AG04449 (cell line): ENCODE results near the gene RILP.

Experiments
- CTCF ChIA-PET: fragments of 350-600 bp; formaldehyde crosslinking; extraction: SDS; loops from one replicate; lab custom pipeline; 2021; ENCODE audit warnings: antibody characterized with exemption; lab: Yijun Ruan, JAX
- POLR2A ChIA-PET: fragments of 400-600, 350-600 bp; formaldehyde crosslinking; extraction: SDS; loops from one replicate; lab custom pipeline; 2020; ENCODE audit warnings: antibody characterized with exemption, inconsistent platforms; lab: Yijun Ruan, JAX
- DNase-seq: peaks from one replicate; pipeline ENCODE4 v3.0.0-alpha.2; 2010; ENCODE audit warnings: low read depth, low spot score
- H3K4me3 ChIP-seq: 2 replicates; pipeline ENCODE4 v1.5.1; 2011; ENCODE audit warnings: low read depth, mild to moderate bottlenecking, control low read depth, low read length
- TF ChIP-seq, protein P1 (sequence below): IDR thresholded peaks from one replicate; pipeline ENCODE4 v1.5.1; 2011; ENCODE audit warnings: mild to moderate bottlenecking, moderate library complexity, low read length, control low read depth, inconsistent platforms; ENCODE audit not compliant: insufficient read depth; ENCODE audit errors: missing control alignments

The RILP gene

DNA sequence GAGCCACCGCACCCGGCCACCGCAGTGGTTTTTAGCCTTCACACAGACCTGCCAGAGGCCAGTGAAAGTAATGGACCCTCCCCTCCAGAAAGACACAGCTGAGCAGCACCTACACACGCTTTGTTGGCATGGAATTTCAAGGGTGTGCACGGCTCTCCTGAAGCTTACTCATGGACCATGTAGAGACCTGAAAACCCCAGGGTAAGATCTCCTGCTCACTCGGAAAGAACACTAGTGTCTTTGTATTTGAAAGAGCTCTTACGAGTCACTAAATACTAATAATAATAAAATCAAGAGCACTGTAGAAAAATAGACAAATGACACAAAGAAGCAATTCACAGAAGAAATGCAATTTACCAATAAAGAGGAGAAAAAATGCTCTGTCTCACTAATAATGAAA is 41.0 kb downstream of the RILP start:
- ChIA-PET CTCF (interaction anchor here (2.0 kb wide), 1 partner anchor 21 kb away, joined by 5 read pairs; no protein-coding TSS in a partner anchor), POLR2A (no interaction called here)
- TF ChIP-seq, protein P1, sequence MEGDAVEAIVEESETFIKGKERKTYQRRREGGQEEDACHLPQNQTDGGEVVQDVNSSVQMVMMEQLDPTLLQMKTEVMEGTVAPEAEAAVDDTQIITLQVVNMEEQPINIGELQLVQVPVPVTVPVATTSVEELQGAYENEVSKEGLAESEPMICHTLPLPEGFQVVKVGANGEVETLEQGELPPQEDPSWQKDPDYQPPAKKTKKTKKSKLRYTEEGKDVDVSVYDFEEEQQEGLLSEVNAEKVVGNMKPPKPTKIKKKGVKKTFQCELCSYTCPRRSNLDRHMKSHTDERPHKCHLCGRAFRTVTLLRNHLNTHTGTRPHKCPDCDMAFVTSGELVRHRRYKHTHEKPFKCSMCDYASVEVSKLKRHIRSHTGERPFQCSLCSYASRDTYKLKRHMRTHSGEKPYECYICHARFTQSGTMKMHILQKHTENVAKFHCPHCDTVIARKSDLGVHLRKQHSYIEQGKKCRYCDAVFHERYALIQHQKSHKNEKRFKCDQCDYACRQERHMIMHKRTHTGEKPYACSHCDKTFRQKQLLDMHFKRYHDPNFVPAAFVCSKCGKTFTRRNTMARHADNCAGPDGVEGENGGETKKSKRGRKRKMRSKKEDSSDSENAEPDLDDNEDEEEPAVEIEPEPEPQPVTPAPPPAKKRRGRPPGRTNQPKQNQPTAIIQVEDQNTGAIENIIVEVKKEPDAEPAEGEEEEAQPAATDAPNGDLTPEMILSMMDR, result no peak
- no peak for DNase-seq
- H3K4me3 ChIP-seq, result no peak overlapping the region

DNA sequence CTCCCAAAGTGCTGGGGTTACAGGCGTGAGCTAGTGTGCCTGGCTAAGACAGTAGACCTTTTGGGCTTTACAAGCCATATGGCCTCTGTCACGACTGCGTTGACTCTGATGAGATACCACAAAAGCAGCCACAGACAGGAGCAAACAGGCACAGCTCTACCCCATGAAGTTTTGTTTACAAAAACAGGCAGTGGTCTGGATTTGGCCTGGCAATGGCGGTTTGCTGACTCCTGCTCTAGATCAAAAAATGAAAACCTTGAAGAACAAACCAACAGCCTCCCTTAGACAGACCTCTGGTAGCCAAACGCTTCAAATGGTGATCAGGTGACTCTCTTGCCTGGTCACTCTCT is 41.7 kb downstream of the RILP start:
- ChIA-PET CTCF (interaction anchor here (1.0 to 2.0 kb wide), 4 partner anchors 8 to 41 kb away, joined by 3 to 5 read pairs (median 4); partner anchors contain the start of gene RILP), POLR2A (no interaction called here)
- TF ChIP-seq, protein P1, result no peak
- DNase-seq, result no peak
- no peak overlapping the region for H3K4me3 ChIP-seq

DNA sequence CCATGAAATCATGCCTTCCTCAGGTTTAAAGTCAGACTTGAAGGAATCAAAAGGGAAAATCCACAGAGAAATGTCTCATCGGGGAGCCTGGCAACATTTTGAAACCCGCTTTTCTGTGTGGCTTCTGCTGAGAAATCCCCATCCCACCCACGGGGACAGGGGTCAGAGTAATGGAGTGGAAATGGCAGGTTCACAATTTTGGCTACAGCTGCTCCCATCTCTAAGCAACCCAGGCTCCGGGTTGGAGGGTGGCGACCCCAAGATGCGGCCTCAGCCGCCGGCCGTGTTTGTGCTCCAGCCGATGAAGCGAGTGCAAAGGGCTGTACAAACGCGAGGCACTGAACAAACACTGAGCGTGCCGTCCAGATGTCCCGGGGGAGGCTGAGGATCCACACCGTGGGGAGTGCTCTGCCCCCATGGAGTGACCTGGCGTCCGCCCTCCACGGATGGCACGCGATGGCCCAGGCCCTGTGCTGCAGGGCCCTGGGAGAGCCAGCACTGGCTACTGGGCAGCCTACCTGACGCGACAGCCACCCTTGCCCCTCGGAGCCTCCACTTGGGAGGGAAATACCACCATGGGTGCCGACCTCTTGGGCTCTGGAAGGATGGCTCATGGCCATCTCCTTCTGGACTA is 43.2 kb downstream of the RILP start:
- ChIA-PET CTCF (interaction anchor here (1.2 to 2.0 kb wide), 3 partner anchors 9 to 42 kb away, joined by 3 to 5 read pairs (median 5); partner anchors contain the start of gene RILP), POLR2A (no interaction called here)
- H3K4me3 ChIP-seq, result no peak overlapping the region
- DNase-seq, result no peak
- TF ChIP-seq, protein P1, result no peak

DNA sequence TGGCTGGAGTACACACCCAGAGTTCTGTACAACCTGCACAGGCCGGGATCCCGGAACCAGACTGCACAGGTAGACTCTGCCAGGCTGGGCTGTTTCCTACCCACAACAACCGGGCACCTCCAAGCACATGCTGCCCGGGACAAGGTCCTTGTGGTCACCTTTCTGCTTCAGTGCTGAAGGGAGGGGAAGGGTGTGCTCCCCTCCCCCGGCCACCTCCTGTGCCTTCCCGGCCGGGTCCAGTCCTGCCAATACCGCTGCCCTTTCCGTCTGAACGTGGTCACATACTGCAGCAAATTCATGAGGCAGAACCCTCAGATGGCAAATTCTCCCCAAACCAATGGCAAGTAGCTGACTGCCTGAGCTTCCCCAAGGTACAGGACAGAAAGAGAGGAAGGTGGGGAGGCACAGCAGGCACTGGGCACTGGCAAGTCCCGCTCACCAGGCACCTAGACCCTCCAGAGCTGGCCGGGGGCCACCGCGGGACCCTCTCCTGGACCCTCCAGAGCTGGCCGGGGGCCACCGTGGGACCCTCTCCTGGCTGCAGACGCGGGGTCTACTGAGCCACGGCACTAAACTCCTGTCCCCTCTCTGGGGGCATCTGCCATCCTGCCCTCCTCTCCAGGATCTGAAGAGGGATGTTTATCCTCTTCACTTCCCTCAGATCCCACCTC is 43.9 kb downstream of the RILP start:
- DNase-seq, result no peak
- no peak overlapping the region for H3K4me3 ChIP-seq
- POLR2A ChIA-PET, result no interaction called here
- TF ChIP-seq, protein P1, result no peak
- CTCF ChIA-PET, result no interaction called here

DNA sequence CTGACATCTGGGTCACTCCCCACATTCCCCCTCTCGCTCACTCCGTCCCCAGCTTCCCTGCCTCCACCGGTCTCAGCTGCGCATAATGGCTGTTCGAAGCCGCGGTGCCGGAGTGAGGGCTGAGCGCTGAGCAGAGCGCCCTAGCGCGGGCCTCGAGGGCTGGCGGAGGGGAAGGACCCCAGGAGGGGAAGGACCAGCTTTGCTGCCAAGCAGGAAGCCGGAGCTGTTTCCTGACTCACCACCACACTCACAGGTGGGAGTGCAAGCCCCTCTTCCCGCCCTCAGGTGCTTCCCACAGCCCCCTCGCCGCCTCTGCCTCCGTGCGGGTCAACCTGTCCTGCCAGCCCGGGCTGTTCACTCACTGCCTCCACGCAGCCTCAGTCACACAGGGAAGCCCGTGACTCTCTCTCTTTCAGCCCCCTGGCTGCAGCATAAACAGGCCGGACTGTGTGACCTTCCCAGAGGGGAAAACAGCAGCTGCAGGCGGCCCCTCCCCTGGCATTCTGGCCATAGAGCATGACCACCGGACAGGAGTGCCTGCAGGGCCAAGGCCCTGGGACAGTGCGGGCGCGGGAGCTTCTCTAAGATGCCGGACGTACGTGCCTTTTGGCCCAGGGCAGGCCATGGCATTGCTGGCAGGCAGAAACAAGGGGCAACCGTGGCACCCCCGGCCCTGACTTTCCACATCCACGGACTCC is 44.7 kb downstream of the RILP start:
- DNase-seq, result no peak
- no peak overlapping the region for H3K4me3 ChIP-seq
- ChIA-PET POLR2A (no interaction called here), CTCF (no interaction called here)
- TF ChIP-seq, protein P1, result no peak

GRCh38 chr17:1601571-1601970 is 48.1 kb downstream of the RILP start:
- no peak overlapping the region for H3K4me3 ChIP-seq
- ChIA-PET POLR2A (no interaction called here), CTCF (interaction anchor here (0.6 kb wide), 1 partner anchor 10 kb away, joined by 4 read pairs; no protein-coding TSS in a partner anchor)
- TF ChIP-seq, protein P1, result no peak
- no peak for DNase-seq
